ENCODE measurements around the gene HMG20A.
"Not testable (repeated sequence)": the region's sequence is repeated elsewhere in the genome, so short reads cannot be mapped to it uniquely, and the experiment has no call there.

HMG20A gene

DNA sequence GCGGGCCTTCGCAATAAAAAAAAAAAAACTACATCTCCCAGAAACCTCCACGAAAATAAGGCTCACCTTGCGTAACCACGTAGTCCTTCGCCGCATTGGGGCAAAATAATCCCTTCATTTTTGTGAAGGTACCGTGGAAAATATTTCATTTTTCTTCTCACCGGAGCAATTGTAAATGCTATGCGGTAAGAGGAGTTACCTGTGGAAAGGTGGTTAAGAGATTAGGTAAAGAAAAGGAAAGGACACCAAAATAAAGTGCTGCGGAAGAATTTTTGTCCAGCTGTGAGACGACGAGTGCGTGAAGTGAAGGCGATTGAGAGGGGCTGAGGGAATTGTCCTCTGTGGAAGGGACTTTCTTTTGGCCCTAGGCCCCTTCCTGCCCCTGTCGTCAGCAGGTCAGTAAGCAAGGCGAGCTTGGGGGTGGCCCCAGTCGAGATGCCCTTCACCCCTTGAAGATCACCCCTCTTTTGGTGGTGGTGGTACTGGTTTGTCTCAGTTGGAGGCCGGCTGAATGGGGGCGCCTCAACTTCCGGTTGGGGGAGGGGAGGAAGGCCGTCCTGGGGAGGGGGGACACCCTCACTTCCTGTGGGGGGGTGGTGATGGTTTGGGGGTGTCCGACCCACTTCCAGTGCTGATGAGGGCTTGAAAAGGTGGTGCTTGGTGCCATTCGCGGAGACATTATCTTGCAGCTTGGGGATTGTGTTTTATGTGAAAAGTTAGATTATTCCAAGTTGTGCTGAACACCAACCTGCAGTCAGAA, at the start of gene HMG20A:
Gene HMG20A (plus strand): TSS at position 279 of the 760 bp plus-strand sequence. CDS start 37,520 bp downstream, outside the sequence.
- peak; percentile 72 for DNase-seq

DNA sequence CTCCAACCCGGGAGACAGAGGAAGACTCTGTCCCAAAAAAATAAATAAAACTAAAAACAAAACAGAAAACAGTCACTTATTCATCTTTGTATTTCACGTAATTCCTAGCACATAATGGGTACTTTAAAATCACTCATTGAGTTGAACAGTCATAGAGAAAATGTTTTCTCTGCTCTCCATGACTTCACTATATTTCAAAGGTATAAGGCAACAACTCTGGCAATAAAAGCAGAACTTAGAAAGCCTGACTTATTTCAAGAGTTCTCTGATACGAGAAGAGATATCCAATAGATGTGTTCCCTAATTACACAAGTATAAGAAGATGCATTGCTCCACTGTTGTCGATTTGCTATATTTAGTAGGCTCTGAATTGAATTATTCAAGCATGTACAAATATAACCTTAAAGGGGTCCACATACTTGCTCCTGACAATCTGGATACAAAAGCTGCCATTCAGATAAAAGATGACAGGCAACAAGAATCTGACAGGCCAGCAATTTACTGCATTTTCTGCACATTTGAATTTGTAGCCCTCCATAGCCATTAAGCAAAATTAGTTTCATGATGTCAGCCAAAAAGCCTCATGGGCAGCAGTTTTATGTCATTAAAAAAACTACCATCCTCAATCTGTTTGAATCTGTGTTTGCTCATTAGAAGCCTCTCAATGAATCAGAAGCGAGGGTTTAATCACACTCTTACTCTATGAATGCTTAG, 48.7 kb upstream of the HMG20A start:
- no peak for DNase-seq

DNA sequence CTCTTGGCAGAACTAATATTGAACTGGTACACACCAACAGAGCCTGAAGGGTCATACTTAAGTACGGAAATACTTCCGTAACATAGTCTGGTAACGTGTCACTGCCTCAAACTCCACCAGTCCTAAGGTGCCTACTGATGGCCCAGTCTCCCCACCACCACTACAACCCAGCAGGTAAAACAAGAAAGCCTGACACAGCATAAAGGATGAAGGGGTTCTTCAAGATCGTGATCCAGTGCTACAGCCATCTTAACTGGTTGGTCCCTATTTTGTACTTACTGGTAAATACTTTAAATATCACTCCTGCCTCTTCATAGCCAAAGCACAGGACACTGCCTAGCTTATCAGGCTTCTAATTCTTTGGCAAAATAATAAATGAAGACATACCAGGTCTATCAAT, 47.2 kb upstream of the HMG20A start:
- no peak for DNase-seq

DNA sequence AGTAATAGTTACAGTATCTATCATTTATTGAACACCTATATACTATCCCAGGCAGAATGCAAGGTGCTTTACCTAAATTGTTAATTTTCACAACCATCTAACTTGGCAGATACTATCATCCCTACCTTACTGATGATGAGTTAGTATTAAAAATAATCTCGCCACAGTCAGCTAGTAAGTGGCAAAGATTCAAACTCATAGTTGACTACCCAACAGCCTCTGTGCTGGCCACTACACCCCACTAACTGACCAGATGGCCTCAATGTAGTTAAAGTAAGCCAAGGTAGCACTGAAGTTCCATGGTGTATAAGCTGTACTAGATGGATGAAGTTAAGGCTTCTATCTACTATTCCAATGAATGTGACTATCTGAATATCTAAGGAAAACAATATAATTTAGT, 45.6 kb upstream of the HMG20A start:
- DNase-seq = no peak

DNA sequence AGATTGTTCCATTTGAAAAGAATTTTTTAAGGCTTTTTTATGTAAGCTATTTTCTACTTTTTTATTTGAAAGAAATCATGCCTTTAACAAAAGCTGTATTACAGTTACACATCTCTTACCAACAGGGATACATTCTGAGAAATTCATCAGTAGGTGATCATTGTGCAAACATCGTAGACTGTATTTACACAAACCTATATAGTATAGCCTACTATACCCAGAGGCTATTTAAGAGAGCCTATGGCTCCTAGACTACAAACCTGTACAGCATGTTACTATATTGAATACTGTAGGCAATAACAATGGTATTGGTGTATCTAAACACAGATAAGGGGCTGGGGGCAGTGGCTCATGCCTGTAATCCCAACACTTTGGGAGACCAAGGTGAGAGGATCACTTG, 43.9 kb upstream of the HMG20A start:
- no peak for DNase-seq

DNA sequence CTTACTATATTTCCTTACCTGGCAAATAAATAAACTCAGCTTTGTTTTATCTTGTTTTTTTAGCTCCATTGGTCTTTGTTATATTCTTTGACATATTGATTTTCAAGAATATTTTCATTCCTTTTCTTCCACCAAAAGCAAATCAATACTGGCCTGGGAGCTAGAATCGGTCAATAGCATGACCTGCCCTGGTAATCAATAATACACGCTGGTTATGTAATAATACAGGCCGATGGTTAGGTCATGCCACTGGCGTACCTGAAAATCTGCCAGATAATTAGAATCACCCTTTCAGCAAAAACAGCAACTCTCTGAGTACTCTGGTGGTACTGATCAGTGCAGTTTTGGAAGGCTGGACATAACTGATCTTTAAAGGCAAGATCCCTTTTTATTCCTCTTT, 40.7 kb upstream of the HMG20A start:
- DNase-seq = no peak

DNA sequence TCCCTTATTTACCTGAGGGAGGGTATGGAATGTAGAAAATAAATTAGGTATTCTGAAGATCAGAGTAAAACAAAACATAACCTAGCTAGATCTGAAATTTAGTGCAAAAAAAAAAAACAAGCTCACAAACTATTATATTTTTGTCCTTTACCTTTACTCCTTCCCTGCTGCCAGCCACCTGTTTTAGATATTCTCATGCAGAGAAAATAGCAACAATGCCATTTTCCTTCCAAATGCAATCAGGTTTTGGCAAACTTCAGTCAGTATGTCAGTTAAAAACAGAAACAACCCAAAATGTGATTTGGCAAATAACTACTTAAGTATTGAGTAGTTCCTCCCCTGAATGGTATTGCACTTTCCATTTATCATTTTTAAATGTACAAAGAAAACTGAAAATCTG, 36.6 kb upstream of the HMG20A start:
- no peak for DNase-seq

DNA sequence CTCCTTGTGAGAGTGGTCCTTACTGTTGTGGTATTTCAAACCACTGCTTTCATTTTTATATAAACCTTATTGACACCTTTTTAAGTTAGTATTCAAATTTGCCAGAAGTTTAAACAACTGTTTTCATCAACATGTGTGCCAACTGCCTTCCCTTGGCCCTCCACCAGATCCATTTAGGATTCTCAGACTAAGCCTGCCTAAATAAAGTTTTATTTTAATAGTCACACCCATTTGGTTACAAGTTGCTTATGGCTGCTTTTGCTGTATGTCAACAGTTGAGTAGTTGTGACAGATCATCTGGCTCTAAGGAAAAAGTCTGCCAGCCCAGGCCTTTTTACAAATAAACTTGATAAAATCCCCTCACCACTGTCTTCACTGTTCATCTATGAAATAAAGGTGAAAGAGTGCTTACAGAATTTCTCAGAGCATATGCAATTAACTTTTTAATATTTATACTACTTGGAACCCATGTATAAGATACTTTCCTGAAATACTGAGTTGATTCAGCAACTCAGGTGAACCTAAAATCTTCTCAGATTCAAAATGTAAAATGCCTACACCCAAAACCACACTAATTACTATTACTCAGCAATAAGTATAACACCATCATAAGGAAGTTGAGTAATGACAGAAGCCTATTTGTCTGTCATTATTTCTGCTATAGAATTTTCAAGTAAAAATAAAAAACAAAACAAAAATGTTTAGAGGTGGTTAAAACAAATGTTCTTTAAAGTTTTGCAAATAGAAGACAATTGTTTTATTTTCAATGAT, 35.9 kb upstream of the HMG20A start:
- no peak for DNase-seq

DNA sequence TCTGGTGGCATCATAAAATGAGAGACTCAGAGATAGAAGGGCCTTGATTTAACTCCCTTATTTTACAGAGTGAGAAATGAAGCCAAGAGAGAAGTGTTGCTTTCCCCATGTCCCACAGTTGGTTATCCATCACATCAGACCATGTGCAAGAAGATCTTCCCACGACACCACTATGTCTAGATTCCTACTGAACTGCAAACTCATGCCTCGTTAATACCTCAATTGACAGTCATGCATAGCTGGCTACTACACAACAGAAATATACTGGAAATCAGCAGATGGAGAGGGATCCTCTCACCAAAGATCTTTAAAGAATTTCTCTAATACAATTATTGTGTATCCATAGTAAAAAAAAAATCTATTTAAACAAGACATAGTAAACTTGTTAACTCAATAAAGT, 34.1 kb upstream of the HMG20A start:
- no peak for DNase-seq

DNA sequence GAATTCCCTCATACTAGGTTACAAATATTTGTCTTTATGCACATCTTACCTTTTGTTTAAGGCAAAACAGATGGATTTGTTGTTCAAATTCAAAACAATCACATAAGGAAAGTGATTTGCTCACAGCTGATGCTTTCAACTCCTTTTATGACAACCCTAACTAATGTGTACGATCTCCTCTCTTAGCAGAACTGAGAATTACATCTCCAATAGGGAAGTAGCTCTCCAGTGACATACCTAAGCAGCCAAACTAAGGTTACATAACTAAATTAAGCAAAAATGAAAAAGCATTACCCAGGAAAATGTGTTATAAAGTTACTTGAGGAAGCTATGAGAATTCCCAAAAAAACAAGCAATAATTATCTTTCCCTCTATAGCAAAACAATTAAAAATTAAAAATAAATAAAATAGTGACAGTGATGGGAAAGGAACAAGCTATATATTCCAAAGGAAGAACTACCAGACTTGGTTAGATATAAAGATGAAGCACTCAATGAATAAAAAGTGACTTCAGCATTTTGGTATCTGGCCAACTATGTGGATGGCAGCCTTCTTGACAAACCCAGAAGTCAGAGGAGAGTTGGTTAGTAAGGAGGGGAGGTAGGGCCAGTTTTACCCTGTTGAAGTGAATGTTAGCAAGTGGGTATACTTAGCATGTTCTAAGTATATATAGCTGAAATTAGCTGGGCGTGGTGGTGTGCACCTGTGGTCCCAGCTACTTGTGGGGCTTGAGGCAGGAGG, 33.2 kb upstream of the HMG20A start:
- no peak for DNase-seq

DNA sequence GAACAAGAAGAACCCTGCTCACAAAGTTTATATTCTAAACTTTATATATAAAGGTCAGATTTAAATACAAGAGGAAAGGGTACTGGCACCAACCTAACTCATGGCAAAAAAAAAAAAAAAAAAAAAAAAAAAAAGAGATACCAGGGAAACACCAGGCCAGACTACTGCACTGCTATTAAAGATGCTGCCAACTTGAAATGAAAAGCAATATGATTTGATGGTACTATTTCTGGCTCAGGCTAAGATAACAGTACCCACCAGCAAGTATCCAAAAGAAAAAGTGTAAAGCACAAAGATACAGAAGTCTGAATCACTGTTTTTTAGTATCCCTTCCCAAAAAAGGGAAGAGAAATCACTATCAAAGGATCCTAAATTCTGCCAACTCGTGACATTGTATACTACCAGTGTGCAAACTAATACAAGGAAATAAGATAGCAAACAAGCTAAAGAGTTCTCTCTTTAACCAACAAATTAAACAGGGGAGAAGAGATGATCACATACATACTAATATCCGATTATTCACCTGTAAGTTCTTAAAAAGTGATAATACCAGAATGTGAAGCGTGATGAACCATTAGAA, 29.2 kb upstream of the HMG20A start:
- DNase-seq = no peak

DNA sequence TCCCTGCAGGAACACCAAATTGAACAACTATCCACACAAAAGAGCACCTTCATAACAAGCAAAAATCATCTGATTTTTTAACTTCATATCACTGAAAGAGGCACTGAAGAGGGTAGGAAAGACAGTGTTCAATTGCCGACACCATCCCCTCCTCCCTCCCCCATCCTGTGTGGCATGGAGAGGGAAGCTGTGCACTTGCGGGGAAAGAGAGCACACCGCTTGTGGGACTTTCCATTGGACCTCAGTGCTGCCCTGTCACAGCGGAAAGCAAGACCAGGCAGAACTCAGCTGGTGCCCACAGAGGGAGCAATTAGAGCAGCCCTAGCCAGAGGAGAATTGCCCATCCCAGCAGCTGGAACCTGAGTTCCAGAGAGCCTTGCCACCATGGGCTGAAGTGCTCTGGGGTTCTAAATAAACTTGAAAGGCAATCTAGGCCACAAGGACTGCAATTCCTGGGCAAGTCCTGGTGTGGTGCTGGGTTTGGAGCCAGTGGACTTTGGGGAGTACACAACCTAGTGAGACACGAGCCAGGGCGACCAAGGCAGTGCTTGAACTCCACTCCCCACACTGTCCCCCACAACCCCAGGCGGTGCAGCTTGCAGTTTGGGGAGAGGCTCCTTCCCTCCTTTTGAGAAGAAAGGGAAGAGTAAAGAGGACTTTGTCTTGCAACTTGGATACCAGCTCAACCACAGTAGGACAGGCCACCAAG, 27.8 kb upstream of the HMG20A start:
- DNase-seq = no peak

DNA sequence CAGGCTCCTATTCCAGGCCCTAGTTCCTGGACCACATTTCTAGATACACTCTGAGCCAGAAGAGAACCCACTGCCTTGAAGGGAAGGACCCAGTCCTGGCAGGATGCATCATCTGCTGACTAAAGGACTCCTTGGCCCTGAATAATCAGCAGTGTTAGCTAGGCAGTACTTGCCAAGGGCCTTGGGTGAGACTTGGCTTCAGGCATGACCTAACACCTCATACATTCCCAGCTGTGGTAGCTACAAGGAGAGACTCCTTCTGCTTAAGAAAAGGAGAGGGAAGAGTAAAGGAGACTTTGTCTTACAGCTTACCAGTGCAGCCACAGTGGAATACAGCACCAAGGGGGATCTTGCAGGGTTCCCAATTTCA, 27.2 kb upstream of the HMG20A start:
- DNase-seq = no peak

DNA sequence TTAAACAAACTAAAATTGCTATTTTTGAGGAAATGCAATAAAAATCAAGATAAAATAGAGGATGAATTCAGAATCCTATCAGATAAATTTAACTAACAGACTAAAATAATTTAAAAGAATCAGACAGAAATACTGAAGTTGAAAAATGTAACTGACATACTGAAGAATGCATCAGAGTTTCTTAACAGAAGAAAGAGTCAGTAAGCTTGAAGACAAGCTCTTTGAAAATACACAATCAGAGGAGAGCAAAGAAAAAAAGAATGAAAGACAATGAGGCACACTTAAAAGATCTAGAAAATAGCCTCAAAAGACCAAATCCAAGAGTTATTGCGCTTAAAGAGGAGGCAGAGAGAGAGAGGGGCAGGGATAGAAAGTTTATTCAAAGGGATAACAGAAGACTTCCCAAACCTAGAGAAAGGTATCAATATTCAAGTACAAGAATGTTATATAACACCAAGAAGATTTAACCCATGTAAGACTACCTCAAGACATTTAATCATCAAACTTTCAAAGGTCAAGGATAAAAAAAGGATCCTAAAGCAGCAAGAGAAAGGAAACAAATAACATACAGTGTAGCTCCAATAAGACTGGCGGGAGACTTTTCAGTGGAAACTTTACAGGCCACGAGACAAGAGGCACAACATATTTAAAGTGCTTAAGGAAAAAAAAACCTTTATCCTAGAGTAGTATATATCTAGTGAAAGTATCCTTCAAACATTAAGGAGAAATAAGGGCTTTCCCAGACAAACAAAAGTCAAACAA, 25.5 kb upstream of the HMG20A start:
- DNase-seq = no peak

DNA sequence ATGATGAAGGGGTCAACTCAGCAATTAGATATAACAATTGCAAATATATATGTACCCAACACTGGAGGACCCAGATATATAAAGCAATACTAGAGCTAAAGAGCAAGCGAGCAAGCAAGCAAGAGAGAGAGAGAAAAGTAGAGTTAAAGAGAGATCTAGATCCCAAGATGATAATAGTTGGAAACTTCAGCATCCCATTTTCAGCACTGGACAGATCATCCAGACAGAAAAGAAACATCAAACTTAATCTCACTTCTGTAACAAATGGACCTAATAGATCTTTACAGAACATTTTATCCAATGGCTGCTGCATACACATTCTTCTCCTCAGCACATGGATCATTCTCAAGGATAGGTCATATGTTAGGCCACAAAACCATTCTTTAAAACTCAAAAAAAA, 24.0 kb upstream of the HMG20A start:
- DNase-seq = no peak

DNA sequence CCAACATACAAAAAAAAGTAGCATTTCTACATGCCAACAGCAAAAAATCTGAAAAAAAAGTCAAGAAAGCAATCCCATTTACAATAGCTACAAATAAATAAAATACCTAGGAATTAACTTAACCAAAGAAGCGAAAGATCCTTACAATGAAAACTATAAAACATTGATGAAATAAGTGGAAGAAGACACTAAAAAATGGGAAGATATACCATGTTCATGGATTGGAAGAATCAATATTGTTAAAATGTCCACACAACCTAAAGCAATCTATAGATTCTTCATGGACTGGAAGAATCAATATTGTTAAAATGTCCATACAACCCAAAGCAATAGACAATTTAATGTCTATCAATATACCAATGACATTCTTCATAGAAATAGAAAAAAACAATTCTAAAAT, 21.8 kb upstream of the HMG20A start:
- DNase-seq = no peak

DNA sequence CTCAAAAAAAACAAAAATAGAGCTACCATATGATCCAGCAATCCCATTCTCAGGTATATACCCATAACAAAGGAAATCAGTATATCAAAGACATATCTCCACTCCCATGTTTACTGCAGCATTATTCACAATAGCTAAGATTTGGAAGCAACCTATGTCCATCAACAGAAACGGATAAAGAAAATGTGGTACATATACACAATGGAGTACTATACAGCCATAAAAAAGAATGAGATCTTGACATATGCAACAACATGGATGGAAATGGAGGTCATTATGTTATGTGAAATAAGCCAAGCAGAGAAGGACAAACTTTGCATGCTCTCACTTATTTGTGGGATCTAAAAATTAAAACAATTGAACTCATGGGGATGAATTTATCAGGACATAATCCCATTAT, 20.4 kb upstream of the HMG20A start:
- no peak for DNase-seq

DNA sequence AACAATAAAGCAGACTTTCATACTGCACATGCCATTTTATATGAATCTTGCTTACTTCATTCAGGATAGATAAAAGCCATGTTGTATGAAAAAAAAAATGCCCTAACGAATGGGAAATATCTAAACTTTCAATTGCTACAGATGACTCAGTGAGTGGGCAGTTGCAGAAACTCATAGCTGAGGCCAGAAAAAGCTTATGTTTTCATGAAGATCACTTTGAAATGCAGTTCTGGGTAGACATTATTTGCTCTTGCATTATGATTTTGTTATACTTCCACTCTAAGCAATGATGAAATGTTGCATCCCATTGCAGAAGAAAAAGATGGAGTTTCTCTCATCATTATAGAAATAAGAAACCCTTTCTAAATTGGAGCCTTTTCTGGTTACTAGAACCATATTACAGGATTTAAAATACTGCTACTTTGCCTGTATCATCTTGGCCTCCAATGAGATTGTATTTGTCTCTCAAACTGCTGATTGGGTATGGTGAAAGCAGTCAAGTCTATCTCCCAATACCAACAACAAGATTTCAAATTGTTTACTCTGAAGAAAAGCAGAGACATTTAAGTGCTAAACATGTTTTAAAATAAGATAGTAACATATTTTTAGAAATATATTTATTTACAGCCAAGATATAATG, 17.8 kb upstream of the HMG20A start:
- no peak for DNase-seq

DNA sequence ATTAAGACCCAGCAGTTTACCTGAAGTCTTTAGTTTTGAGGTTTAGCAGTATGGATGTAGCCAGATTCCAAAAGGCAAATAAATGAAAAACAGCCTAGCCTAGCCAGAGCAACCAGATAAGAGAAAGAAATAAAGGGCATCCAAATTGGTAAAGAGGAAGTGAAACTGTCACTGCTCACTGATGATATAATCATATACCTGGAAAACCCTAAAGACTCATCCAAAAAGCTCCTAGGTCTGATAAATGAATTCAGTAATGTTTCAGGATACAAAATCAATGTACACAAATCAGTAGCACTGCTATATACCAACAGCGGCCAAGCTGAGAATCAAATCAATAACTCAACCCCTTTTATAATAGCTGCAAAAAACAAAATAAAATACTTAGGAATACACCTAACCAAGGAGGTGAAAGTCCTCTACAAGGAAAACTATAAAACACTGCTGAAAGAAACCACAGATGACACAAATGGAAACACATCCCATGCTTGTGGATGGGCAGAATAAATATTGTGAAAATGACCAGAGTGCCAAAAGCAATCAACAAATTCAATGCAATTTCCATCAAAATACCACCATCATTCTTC, 14.4 kb upstream of the HMG20A start:
- DNase-seq = not testable (repeated sequence)

DNA sequence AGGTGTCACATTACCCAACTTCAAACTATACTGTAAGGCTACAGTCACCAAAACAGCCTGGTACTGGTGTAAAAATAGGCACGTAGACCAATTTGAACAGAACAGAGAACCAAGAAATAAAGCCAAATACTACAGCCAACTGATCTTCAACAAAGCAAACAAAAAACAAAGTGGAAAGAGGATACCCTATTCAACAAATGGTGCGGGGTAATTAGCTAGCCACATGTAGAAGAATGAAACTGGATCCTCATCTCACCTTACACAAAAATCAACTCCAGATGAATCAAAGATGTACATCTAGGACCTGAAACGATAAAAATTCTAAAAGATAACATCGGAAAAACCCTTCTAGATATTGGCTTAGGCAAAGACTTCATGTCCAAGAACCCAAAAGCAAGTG, 13.8 kb upstream of the HMG20A start:
- DNase-seq = no peak

All from CD4-positive, alpha-beta T cell treated with Interleukin-17A for 1 hour (primary cell).